Keratinocyte (primary cell): ENCODE measurements around the gene ANKRD23. TPM values are rescaled to one million over a fixed set of nuclear protein-coding genes. Genes with fewer than 3 reads are reported as not detected.

Source experiments
- DNase-seq: peaks from one replicate; pipeline ENCODE4 v3.0.0-alpha.2; 2011; ENCODE audit warnings: low read depth, missing footprints, low spot score
- FAIRE-seq: peaks from 2 replicates; lab custom pipeline; 2011; peaks lifted over from hg19 to GRCh38; lab: Jason Lieb, UNC
- H2AFZ ChIP-seq: 2 replicates; pipeline ENCODE4 v1.6.0; 2012; ENCODE audit warnings: low read length, control low read depth, inconsistent platforms; ENCODE audit not compliant: control insufficient read depth
- H3K27ac ChIP-seq: 2 replicates; pipeline ENCODE4 v1.5.1; 2011; ENCODE audit warnings: low read length; ENCODE audit not compliant: control insufficient read depth, insufficient read depth
- H3K27me3 ChIP-seq: 3 replicates; pipeline ENCODE4 v1.6.0; 2011; ENCODE audit warnings: low read length; ENCODE audit not compliant: control insufficient read depth, insufficient read depth; ENCODE audit errors: extremely low read depth
- H3K36me3 ChIP-seq, 2 experiments: 2 replicates in 1 of 2; 3 replicates in 1 of 2; pipeline ENCODE4 v1.5.1; 2011; ENCODE audit warnings: low read length in 2 of 2, mild to moderate bottlenecking in 1 of 2; ENCODE audit not compliant: control insufficient read depth in 2 of 2, insufficient read depth in 2 of 2; ENCODE audit errors: extremely low read depth in 1 of 2
- H3K4me1 ChIP-seq: 3 replicates; pipeline ENCODE4 v1.5.1; 2011; ENCODE audit warnings: low read length; ENCODE audit not compliant: control insufficient read depth, insufficient read depth; ENCODE audit errors: extremely low read depth
- H3K4me2 ChIP-seq: 3 replicates; pipeline ENCODE4 v1.6.0; 2011; ENCODE audit warnings: low read depth, low read length; ENCODE audit not compliant: control insufficient read depth, insufficient read depth; ENCODE audit errors: extremely low read depth
- H3K4me3 ChIP-seq, 3 experiments: fragments of 200-600 bp in 1 of 3; sonication (generic) in 1 of 3; 2 replicates in 2 of 3; 3 replicates in 1 of 3; pipeline ENCODE4 v1.5.1; 2011 to 2016; ENCODE audit warnings: low read length in 3 of 3, mild to moderate bottlenecking in 3 of 3, control low read depth in 2 of 3, inconsistent platforms in 1 of 3, low read depth in 1 of 3, mixed read lengths in 1 of 3, mixed run types in 1 of 3, moderate library complexity in 1 of 3; ENCODE audit not compliant: control insufficient read depth in 2 of 3, insufficient read depth in 2 of 3; ENCODE audit errors: extremely low read depth in 1 of 3
- H3K79me2 ChIP-seq: 2 replicates; pipeline ENCODE4 v1.6.0; 2012; ENCODE audit warnings: low read length; ENCODE audit not compliant: control insufficient read depth, insufficient read depth
- H3K9ac ChIP-seq: 3 replicates; pipeline ENCODE4 v1.6.0; 2011; ENCODE audit warnings: low read length; ENCODE audit not compliant: control insufficient read depth, insufficient read depth; ENCODE audit errors: extremely low read depth
- H3K9me1 ChIP-seq: 3 replicates; pipeline ENCODE4 v1.6.0; 2011; ENCODE audit warnings: low read length; ENCODE audit not compliant: control insufficient read depth, insufficient read depth; ENCODE audit errors: extremely low read depth
- H3K9me3 ChIP-seq: 2 replicates; pipeline ENCODE4 v1.5.1; 2012; ENCODE audit warnings: low read depth, low read length; ENCODE audit not compliant: control insufficient read depth
- H4K20me1 ChIP-seq: 3 replicates; pipeline ENCODE4 v1.6.0; 2011; ENCODE audit warnings: low read length; ENCODE audit not compliant: control insufficient read depth, insufficient read depth; ENCODE audit errors: extremely low read depth
- EZH2 ChIP-seq: IDR thresholded peaks from one replicate; pipeline ENCODE4 v1.6.1; 2012; ENCODE audit warnings: inconsistent platforms, mild to moderate bottlenecking, low read length, moderate library complexity
- dilution Hi-C: fragments of 300-500 bp; cut with MboI; formaldehyde crosslinking; loops from one replicate; pipeline ENCODE4 v1.7.0; 2020; ENCODE audit warnings: low sequenced_read_pairs; ENCODE audit not compliant: extremely low pct_ligation_motif_present
- polyA plus RNA-seq, 5 experiments: library from polyadenylated mRNA; depleted of rRNA in 3 of 5; stranded (reverse) in 3 of 5; stranded (forward) in 1 of 5; unstranded in 1 of 5; fragments of >200 nt; gene quantifications; 1 replicate in 1 of 5; 2 replicates in 3 of 5; 3 replicates in 1 of 5; pipeline versions ENCODE4 v1.2.1 to v1.2.3, GENCODE V29; 2011 to 2012; ENCODE audit warnings: missing spikeins in 2 of 5, low read depth in 1 of 5, low replicate concordance in 1 of 5
- TF ChIP-seq, protein P1 (sequence below), 3 experiments: IDR thresholded peaks in 1 of 3; conservative IDR thresholded peaks in 1 of 3; optimal IDR thresholded peaks in 1 of 3; 2 replicates in 2 of 3; 3 replicates in 1 of 3; pipeline versions ENCODE3 to v1.5.1; 2011; ENCODE audit warnings: low read length in 3 of 3, mild to moderate bottlenecking in 3 of 3, moderate library complexity in 2 of 3, control low read depth in 1 of 3, inconsistent platforms in 1 of 3; ENCODE audit not compliant: insufficient read depth in 2 of 3; ENCODE audit errors: extremely low read depth in 1 of 3

The ANKRD23 gene
- polyA plus RNA-seq, 1 donor (not counting 4 experiments of a cell fraction or from before 2014, with no cell fraction given): 1.4 TPM

DNA sequence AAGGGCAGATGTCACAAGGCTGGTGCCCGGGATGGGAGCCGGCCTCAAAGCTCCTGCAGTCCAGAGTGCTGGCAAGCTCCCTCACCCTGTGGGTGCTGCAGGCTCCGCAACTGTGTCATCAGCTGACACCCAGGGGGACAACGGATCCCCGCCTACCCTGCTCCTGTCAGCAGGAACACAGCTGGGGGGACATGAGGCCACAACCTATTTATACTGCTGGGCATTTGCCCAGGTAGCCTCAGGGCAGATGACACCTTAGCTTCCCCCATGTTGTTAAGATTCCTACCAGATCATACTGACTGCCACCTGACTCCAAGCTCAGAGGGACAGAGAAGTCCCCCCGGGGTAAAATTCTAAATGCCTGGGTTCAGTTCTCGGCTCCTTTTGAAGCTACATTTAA is 1.2 kb downstream of the ANKRD23 start:
- dilution Hi-C loops: no loop called here
- DNase-seq (no peak), FAIRE-seq (no peak)
- H3K27ac ChIP-seq: no peak overlapping the region
- no peak overlapping the region for H3K4me3 ChIP-seq
- no peaks in the 10 kb centered on the region for H3K4me1 ChIP-seq
- H3K9me1 ChIP-seq: no peaks in the 10 kb centered on the region
- no peak for TF ChIP-seq EZH2
- TF ChIP-seq, protein P1, sequence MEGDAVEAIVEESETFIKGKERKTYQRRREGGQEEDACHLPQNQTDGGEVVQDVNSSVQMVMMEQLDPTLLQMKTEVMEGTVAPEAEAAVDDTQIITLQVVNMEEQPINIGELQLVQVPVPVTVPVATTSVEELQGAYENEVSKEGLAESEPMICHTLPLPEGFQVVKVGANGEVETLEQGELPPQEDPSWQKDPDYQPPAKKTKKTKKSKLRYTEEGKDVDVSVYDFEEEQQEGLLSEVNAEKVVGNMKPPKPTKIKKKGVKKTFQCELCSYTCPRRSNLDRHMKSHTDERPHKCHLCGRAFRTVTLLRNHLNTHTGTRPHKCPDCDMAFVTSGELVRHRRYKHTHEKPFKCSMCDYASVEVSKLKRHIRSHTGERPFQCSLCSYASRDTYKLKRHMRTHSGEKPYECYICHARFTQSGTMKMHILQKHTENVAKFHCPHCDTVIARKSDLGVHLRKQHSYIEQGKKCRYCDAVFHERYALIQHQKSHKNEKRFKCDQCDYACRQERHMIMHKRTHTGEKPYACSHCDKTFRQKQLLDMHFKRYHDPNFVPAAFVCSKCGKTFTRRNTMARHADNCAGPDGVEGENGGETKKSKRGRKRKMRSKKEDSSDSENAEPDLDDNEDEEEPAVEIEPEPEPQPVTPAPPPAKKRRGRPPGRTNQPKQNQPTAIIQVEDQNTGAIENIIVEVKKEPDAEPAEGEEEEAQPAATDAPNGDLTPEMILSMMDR (optimal IDR thresholded peaks at IDR 0.05 in 1 of 3, IDR thresholded peaks at IDR 0.05 in 1 of 3, conservative IDR thresholded peaks at IDR 0.05 in 1 of 3; ENCODE audit: extremely low read depth in 1 of 3, insufficient read depth in 2 of 3, low read length in 3 of 3): no peak
- no peak overlapping the region for H3K4me2 ChIP-seq
- H3K79me2 ChIP-seq: no peaks in the 10 kb centered on the region
- no peak overlapping the region for H2AFZ ChIP-seq
- H3K27me3 ChIP-seq: no peaks in the 10 kb centered on the region
- H3K9ac ChIP-seq: no peak overlapping the region
- H4K20me1 ChIP-seq: peaks cover 3% of the 10 kb centered on the region
- H3K36me3 ChIP-seq: peaks cover 0 to 2% of the 10 kb centered on the region in 2 experiments
- no peaks in the 10 kb centered on the region for H3K9me3 ChIP-seq

DNA sequence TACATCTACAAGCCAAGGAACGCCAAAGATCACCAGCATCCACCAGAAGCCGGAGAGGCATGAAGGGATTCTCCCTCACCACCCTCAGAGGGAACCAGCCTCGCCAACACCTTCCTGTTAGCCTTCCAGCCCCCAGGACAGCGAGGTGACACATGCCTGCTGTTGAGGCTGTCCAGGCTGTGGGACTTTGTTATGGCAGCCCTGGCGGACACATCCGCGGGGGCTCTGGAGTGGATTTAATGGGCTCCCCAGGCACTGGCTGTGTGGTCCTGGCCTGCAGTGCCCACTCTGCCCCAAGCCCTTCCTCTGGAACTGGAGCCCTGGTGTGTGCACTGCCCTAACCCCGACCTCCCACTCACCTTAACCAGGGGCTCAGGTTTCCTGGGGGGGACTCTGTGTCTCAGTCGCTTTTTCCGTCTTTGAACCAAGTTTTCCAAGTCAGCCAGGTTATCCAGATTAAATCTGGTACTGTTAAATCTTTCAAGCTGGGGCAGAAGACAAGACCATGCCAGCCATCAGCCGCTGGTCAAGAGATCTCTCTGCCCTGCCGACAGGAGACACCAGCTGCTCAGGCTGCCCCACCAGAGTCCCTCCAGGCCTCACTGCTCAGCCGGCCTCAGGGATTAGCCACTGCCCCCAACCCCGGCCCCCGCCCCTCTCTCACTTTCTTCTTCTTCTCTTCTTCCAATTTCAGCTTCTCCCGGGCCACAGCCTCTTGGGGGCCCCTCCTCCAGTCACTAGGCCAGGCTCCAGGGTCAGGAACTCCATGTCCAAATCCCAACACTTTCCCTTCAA is 1.9 kb downstream of the ANKRD23 start:
- FAIRE-seq (no peak), DNase-seq (no peak)
- Histone ChIP-seq H3K4me1 (no peaks in the 10 kb centered on the region), H3K27ac (no peak overlapping the region), H3K79me2 (no peaks in the 10 kb centered on the region), H3K9me3 (no peaks in the 10 kb centered on the region), H3K4me3 (no peak overlapping the region), H3K36me3 (peaks cover 0 to 2% of the 10 kb centered on the region in 2 experiments), H2AFZ (no peak overlapping the region), H3K9ac (no peak overlapping the region), H3K9me1 (no peaks in the 10 kb centered on the region), H4K20me1 (peaks cover 3% of the 10 kb centered on the region), H3K4me2 (no peak overlapping the region), H3K27me3 (no peaks in the 10 kb centered on the region)
- TF ChIP-seq, protein P1 (optimal IDR thresholded peaks at IDR 0.05 in 1 of 3, IDR thresholded peaks at IDR 0.05 in 1 of 3, conservative IDR thresholded peaks at IDR 0.05 in 1 of 3; ENCODE audit: extremely low read depth in 1 of 3, insufficient read depth in 2 of 3, low read length in 3 of 3): no peak
- no peak for TF ChIP-seq EZH2
- dilution Hi-C loops: no loop called here
